Left ventricle myocardium inferior (tissue), 1 donor: ENCODE measurements around the gene CHRNA3. TPM values are rescaled to one million over a fixed set of nuclear protein-coding genes. Genes with fewer than 3 reads are reported as not detected.

Experiments used
- DNase-seq: peaks from one replicate; pipeline ENCODE4 v3.0.0-alpha.2; 2020
- H3K27ac ChIP-seq: fragments of 200-600 bp; replicated peaks from 2 replicates; pipeline ENCODE4 v1.8.0; 2021
- H3K27me3 ChIP-seq: fragments of 200-600 bp; 2 replicates; pipeline ENCODE4 v1.8.0; 2021; ENCODE audit warnings: low read depth
- H3K36me3 ChIP-seq: fragments of 200-600 bp; 2 replicates; pipeline ENCODE4 v1.8.0; 2021
- H3K4me1 ChIP-seq: fragments of 200-600 bp; 2 replicates; pipeline ENCODE4 v1.8.0; 2021
- H3K4me3 ChIP-seq: fragments of 200-600 bp; 2 replicates; pipeline ENCODE4 v1.8.0; 2021; ENCODE audit warnings: mild to moderate bottlenecking, moderate library complexity
- H3K9me3 ChIP-seq: fragments of 200-600 bp; replicated peaks from 2 replicates; pipeline ENCODE4 v1.8.0; 2021
- CTCF ChIP-seq: fragments of 200-600 bp; IDR thresholded peaks from 2 replicates; pipeline ENCODE4 v1.8.0; 2021; ENCODE audit warnings: antibody characterized with exemption, mild to moderate bottlenecking, borderline replicate concordance
- intact Hi-C: fragments of 100-400 bp; cut with micrococcal nuclease; formaldehyde crosslinking; loops from one replicate; pipeline ENCODE4 v1.11.0; 2022
- total RNA-seq: library from RNA; stranded (reverse); fragmentation: NEBNext Ultra II Directional; extraction: Animal tissue kit (Norgen Biotek cat#: 25700); gene quantifications from one replicate; pipeline ENCODE4 v1.2.1, GENCODE V29; 2021
- donor health status: DM: no; HTN: yes; CAD: no; lungs with severe emphysema.

CHRNA3 gene
- total RNA-seq, 1 donor from 2014 or later, result 0.25 TPM

GRCh38 chr15:78551902-78552301 is 68.9 kb downstream of the CHRNA3 start:
- H3K4me3 ChIP-seq, result no peak overlapping the region
- intact Hi-C loops, result no loop called here
- H3K36me3 ChIP-seq, result peaks cover 44% of the 10 kb centered on the region
- H3K27me3 ChIP-seq, result no peaks in the 10 kb centered on the region
- H3K27ac ChIP-seq, result no peak overlapping the region
- no peak for DNase-seq
- H3K4me1 ChIP-seq, result no peaks in the 10 kb centered on the region
- no peaks in the 10 kb centered on the region for H3K9me3 ChIP-seq
- TF ChIP-seq CTCF, result no peak

- no peak overlapping the region for H3K27ac ChIP-seq
- H3K27me3 ChIP-seq, result no peaks in the 10 kb centered on the region
- no peak for TF ChIP-seq CTCF
- intact Hi-C loops, result no loop called here
- no peaks in the 10 kb centered on the region for H3K4me1 ChIP-seq
- H3K4me3 ChIP-seq, result no peak overlapping the region
- peaks cover 55% of the 10 kb centered on the region for H3K36me3 ChIP-seq
- no peak for DNase-seq
- no peaks in the 10 kb centered on the region for H3K9me3 ChIP-seq
These were observed 70.0 kb downstream of the CHRNA3 start for GRCh38 chr15:78550815-78551214.

- Histone ChIP-seq H3K36me3 (peaks cover 62% of the 10 kb centered on the region), H3K27ac (no peak overlapping the region), H3K4me1 (no peaks in the 10 kb centered on the region), H3K4me3 (no peak overlapping the region), H3K27me3 (no peaks in the 10 kb centered on the region), H3K9me3 (no peaks in the 10 kb centered on the region)
- TF ChIP-seq CTCF, result no peak
- intact Hi-C loops, result no loop called here
- DNase-seq, result no peak
These were observed 70.6 kb downstream of the CHRNA3 start for GRCh38 chr15:78550194-78550593.

Other genes with a start within 250 kb of the CHRNA3 start
- 23.6 TPM for gene IREB2, start 182.8 kb downstream of the CHRNA3 start, total RNA-seq
- 6.9 TPM for gene HYKK, start 113.4 kb downstream of the CHRNA3 start, total RNA-seq
- 109 TPM for gene PSMA4, start 80.6 kb downstream of the CHRNA3 start, total RNA-seq
- gene CHRNA5, start 55.5 kb downstream of the CHRNA3 start, total RNA-seq, result 2.2 TPM
- not detected for gene CHRNB4, start 20.2 kb upstream of the CHRNA3 start, total RNA-seq
- gene ADAMTS7, start 190.5 kb upstream of the CHRNA3 start, total RNA-seq, result 24.2 TPM